ENCODE data around the gene NSUN6. TPM values are rescaled to one million over a fixed set of nuclear protein-coding genes. Genes with fewer than 3 reads are reported as not detected.

The NSUN6 gene
- total and polyA plus RNA-seq, 2 experiments from 2014 or later = 18.1 to 37.4 TPM

GRCh38 chr10:18576586-18576985 lies 74.8 kb downstream of the NSUN6 start:
- Mint-ChIP-seq H3K36me3 (ENCODE audit: low read depth) (peaks cover 34% of the 10 kb centered on the region), H3K27ac (no peak overlapping the region), H3K4me1 (no peaks in the 10 kb centered on the region), H3K9me3 (peaks cover 34% of the 10 kb centered on the region), H3K27me3 (ENCODE audit: insufficient read depth, low read depth, poor library complexity) (peaks cover 8% of the 10 kb centered on the region), H3K4me3 (no peak overlapping the region)
- Histone ChIP-seq H3K79me2 (replicated peaks; ENCODE audit: insufficient read depth) (no peaks in the 10 kb centered on the region), H3K4me2 (no peak overlapping the region), H2AFZ (no peak overlapping the region), H3K9me2 (ENCODE audit: insufficient read depth) (no peaks in the 10 kb centered on the region), H3K36me3 (ENCODE audit: insufficient read depth) (peaks cover 24% of the 10 kb centered on the region), H4K20me1 (replicated peaks; ENCODE audit: insufficient read depth) (no peaks in the 10 kb centered on the region), H3F3A (replicated peaks; ENCODE audit: low read depth) (no peaks in the 10 kb centered on the region), H3K4me3 (no peak overlapping the region), H3K4me1 (ENCODE audit: insufficient read depth) (no peaks in the 10 kb centered on the region), H3K27ac (ENCODE audit: low read depth) (no peak overlapping the region), H3K27me3 (ENCODE audit: insufficient read depth) (no peaks in the 10 kb centered on the region)
- TF ChIP-seq EZH2 (IDR thresholded peaks at IDR 0.05; ENCODE audit: low read depth, unreplicated experiment) (no peak), ZNF114 (CRISPR knock-in tag; IDR thresholded peaks at IDR 0.05) (no peak), NANOG (IDR thresholded peaks at IDR 0.05; ENCODE audit: borderline replicate concordance) (no peak), ZNF331 (CRISPR knock-in tag; IDR thresholded peaks at IDR 0.05; ENCODE audit: low read depth) (no peak), ZNF462 (CRISPR knock-in tag; IDR thresholded peaks at IDR 0.05) (no peak), ETS1 (IDR thresholded peaks at IDR 0.05) (no peak), CREB1 (CRISPR knock-in tag; IDR thresholded peaks at IDR 0.05; ENCODE audit: low read depth) (no peak), POLR2AphosphoS5 (IDR thresholded peaks at IDR 0.05; ENCODE audit: low read depth) (no peak), EZH2phosphoT487 (IDR thresholded peaks at IDR 0.05; ENCODE audit: unreplicated experiment) (no peak), STAT1 (IDR thresholded peaks at IDR 0.05; ENCODE audit: unreplicated experiment) (no peak), CTCF (conservative IDR thresholded peaks at IDR 0.05; ENCODE audit: low read depth in 2 of 2) (no peak), JUNB (IDR thresholded peaks at IDR 0.05; ENCODE audit: unreplicated experiment) (no peak), REST (IDR thresholded peaks at IDR 0.05; ENCODE audit: unreplicated experiment) (no peak)
- ATAC-seq (no peak), DNase-seq (ENCODE audit: low spot score) (no peak)
